ENCODE data around the gene P2RY1.
"Not testable (repeated sequence)": the region's sequence is repeated elsewhere in the genome, so short reads cannot be mapped to it uniquely, and the experiment has no call there.

P2RY1 gene

GRCh38 chr3:152858170-152858800 is 23.4 kb downstream of the P2RY1 start:
- TF ChIP-seq CTCF (conservative IDR thresholded peaks at IDR 0.05): no peak
- H3K27ac ChIP-seq: peak overlapping the region; percentile 32

GRCh38 chr3:152860736-152861135 is 25.8 kb downstream of the P2RY1 start:
- TF ChIP-seq CTCF (conservative IDR thresholded peaks at IDR 0.05): no peak

GRCh38 chr3:152865668-152866245 is 30.8 kb downstream of the P2RY1 start:
- H3K27ac ChIP-seq: no peak overlapping the region
- TF ChIP-seq CTCF (conservative IDR thresholded peaks at IDR 0.05): no peak

More at GRCh38 chr3:152860736-152861135, 25.8 kb downstream of the P2RY1 start:
- no peak overlapping the region for H3K27ac ChIP-seq

- no peak for TF ChIP-seq CTCF (conservative IDR thresholded peaks at IDR 0.05)
- H3K27ac ChIP-seq: no peak overlapping the region
These were observed 35.1 kb downstream of the P2RY1 start for GRCh38 chr3:152870027-152870426.

GRCh38 chr3:152873314-152873713 is 38.4 kb downstream of the P2RY1 start:
- not testable (repeated sequence) for H3K27ac ChIP-seq

- no peak for TF ChIP-seq CTCF (conservative IDR thresholded peaks at IDR 0.05)
- H3K27ac ChIP-seq: no peak overlapping the region
These were observed 40.2 kb downstream of the P2RY1 start for GRCh38 chr3:152874896-152875749.

GRCh38 chr3:152879130-152879789 is 44.3 kb downstream of the P2RY1 start:
- H3K27ac ChIP-seq: no peak overlapping the region
- no peak for TF ChIP-seq CTCF (conservative IDR thresholded peaks at IDR 0.05)
